A673 (cell line): ENCODE measurements around the gene CCDC136.

Source experiments
- CTCF ChIP-seq: fragments of 300-800, 200-600 bp; sonication (generic); conservative IDR thresholded peaks from 2 replicates; pipeline ENCODE4 v1.5.1; 2017; ENCODE audit warnings: low read depth, mild to moderate bottlenecking, antibody characterized with exemption, low read length, moderate library complexity, mixed read lengths
- EZH2 ChIP-seq: fragments of 200-600 bp; sonication (generic); IDR thresholded peaks from 2 replicates; pipeline ENCODE4 v1.6.1; 2017; ENCODE audit warnings: borderline replicate concordance, low read depth, mild to moderate bottlenecking, mixed read lengths, antibody characterized with exemption, low read length; ENCODE audit not compliant: poor library complexity, severe bottlenecking

GRCh38 chr7:128801667-128802418 lies 10.1 kb downstream of the CCDC136 start:
- no peak for TF ChIP-seq CTCF
- no peak for TF ChIP-seq EZH2
